Measurements from ENCODE around the gene ADARB2. TPM values are rescaled to one million over a fixed set of nuclear protein-coding genes. Genes with fewer than 3 reads are reported as not detected.
"Not testable (repeated sequence)": the region's sequence is repeated elsewhere in the genome, so short reads cannot be mapped to it uniquely, and the experiment has no call there.

The ADARB2 gene
- total and polyA plus RNA-seq, 8 donors, result 0.41 to 0.92 (median 0.76) TPM

DNA sequence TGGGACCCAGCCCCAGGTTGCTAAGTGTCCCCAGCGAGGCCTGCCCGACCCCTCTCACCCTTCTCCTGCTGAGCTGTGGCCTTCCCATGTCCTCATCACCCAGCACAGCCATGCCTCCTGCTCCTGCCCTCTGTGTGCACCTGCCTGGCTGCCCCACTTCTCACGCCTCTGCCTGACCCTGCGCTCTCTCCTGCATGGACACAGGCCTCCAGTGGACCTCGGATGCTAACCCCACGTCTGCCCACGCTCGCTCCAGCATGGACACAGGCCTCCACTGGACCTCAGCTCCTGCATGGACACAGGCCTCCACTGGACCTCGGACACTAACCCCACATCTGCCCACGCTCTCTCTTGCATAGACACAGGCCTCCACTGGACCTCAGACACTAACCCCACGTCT is 111.6 kb downstream of the ADARB2 start:
- DNase-seq (no peak), ATAC-seq (no peak)
- no peaks in the 10 kb centered on the region for H3K4me1 ChIP-seq
- H3K36me3 ChIP-seq, result no peaks in the 10 kb centered on the region
- no peak overlapping the region for H3K4me3 ChIP-seq
- TF ChIP-seq, protein P1, sequence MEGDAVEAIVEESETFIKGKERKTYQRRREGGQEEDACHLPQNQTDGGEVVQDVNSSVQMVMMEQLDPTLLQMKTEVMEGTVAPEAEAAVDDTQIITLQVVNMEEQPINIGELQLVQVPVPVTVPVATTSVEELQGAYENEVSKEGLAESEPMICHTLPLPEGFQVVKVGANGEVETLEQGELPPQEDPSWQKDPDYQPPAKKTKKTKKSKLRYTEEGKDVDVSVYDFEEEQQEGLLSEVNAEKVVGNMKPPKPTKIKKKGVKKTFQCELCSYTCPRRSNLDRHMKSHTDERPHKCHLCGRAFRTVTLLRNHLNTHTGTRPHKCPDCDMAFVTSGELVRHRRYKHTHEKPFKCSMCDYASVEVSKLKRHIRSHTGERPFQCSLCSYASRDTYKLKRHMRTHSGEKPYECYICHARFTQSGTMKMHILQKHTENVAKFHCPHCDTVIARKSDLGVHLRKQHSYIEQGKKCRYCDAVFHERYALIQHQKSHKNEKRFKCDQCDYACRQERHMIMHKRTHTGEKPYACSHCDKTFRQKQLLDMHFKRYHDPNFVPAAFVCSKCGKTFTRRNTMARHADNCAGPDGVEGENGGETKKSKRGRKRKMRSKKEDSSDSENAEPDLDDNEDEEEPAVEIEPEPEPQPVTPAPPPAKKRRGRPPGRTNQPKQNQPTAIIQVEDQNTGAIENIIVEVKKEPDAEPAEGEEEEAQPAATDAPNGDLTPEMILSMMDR (IDR thresholded peaks at IDR 0.05), result no peak
- H3K27me3 ChIP-seq, result no peaks in the 10 kb centered on the region
- intact Hi-C loops (cut with DNase I), result no loop called here
- no peak overlapping the region for H3K27ac ChIP-seq
- H3K9me3 ChIP-seq, result no peaks in the 10 kb centered on the region

DNA sequence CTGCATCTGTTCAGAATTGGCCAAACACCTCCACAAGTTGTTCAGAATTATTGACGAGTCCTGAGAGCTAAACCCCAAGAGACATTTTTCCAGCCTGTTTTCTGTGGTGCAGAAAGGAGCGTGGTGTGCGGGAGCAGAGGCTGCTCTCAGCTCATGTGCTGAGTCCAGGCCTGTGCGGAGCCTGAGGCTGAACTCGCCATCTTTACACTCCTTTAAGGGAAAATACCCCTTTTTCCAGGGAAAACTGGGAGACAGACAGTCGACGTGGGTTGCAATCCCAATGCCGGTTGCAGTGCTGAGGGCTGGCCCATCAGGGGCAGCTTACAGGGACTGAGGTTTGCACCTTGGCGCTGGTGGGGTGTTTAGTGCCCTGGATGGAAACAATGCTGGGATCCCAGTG is 112.2 kb downstream of the ADARB2 start:
- H3K4me3 ChIP-seq, result no peak overlapping the region
- intact Hi-C loops (cut with DNase I), result no loop called here
- H3K27me3 ChIP-seq, result no peaks in the 10 kb centered on the region
- no peak overlapping the region for H3K27ac ChIP-seq
- H3K4me1 ChIP-seq, result no peaks in the 10 kb centered on the region
- DNase-seq (no peak), ATAC-seq (no peak)
- no peaks in the 10 kb centered on the region for H3K9me3 ChIP-seq
- H3K36me3 ChIP-seq, result no peaks in the 10 kb centered on the region
- TF ChIP-seq, protein P1 (IDR thresholded peaks at IDR 0.05), result no peak

- H3K27ac ChIP-seq, result no peak overlapping the region
- no peaks in the 10 kb centered on the region for H3K36me3 ChIP-seq
- intact Hi-C loops (cut with DNase I), result no loop called here
- ATAC-seq (no peak), DNase-seq (no peak)
- no peaks in the 10 kb centered on the region for H3K4me1 ChIP-seq
- H3K9me3 ChIP-seq, result peaks cover 0 to 2% of the 10 kb centered on the region in 2 donors
- H3K27me3 ChIP-seq, result no peaks in the 10 kb centered on the region
- H3K4me3 ChIP-seq, result no peak overlapping the region
- TF ChIP-seq, protein P1 (IDR thresholded peaks at IDR 0.05), result no peak
Observed at GRCh38 chr10:1624240-1624639, 113.1 kb downstream of the ADARB2 start.

- TF ChIP-seq, protein P1 (IDR thresholded peaks at IDR 0.05), result no peak
- no peak overlapping the region for H3K4me3 ChIP-seq
- intact Hi-C loops (cut with DNase I), result no loop called here
- no peak overlapping the region for H3K27ac ChIP-seq
- peaks cover 0 to 2% of the 10 kb centered on the region in 2 donors for H3K27me3 ChIP-seq
- ATAC-seq, result no peak
- H3K9me3 ChIP-seq, result peaks cover 0 to 11% of the 10 kb centered on the region in 2 donors
- no peak for DNase-seq
- no peaks in the 10 kb centered on the region for H3K36me3 ChIP-seq
- no peaks in the 10 kb centered on the region for H3K4me1 ChIP-seq
Observed at GRCh38 chr10:1620803-1621202, 116.5 kb downstream of the ADARB2 start.

GRCh38 chr10:1617376-1618317 is 119.7 kb downstream of the ADARB2 start:
- H3K36me3 ChIP-seq; DNase-seq; H3K4me3 ChIP-seq; intact Hi-C loops (cut with DNase I); H3K27ac ChIP-seq; ATAC-seq; H3K4me1 ChIP-seq: not testable (repeated sequence)
- Histone ChIP-seq H3K9me3 (peaks cover 0 to 11% of the 10 kb centered on the region in 2 donors), H3K27me3 (peaks cover 0 to 30% of the 10 kb centered on the region in 2 donors)

GRCh38 chr10:1616701-1617100 is 120.6 kb downstream of the ADARB2 start:
- intact Hi-C loops (cut with DNase I); DNase-seq; H3K4me1 ChIP-seq; ATAC-seq; H3K36me3 ChIP-seq; H3K4me3 ChIP-seq; H3K27ac ChIP-seq: not testable (repeated sequence)
- peaks cover 0 to 11% of the 10 kb centered on the region in 2 donors for H3K9me3 ChIP-seq
- peaks cover 0 to 39% of the 10 kb centered on the region in 2 donors for H3K27me3 ChIP-seq
